GM23248 (cell line): ENCODE data around the gene TNFAIP8L1. TPM values are rescaled to one million over a fixed set of nuclear protein-coding genes. Genes with fewer than 3 reads are reported as not detected.

Experiments
- DNase-seq: peaks from one replicate; pipeline ENCODE4 v3.0.0-alpha.2; 2015
- H2AFZ ChIP-seq: fragments of 200-600 bp; sonication (generic); 2 replicates; pipeline ENCODE4 v1.6.1; 2016; ENCODE audit warnings: antibody characterized with exemption
- H3F3A ChIP-seq: fragments of 200-600 bp; sonication (generic); 2 replicates; pipeline ENCODE4 v1.6.1; 2016; ENCODE audit warnings: mild to moderate bottlenecking, antibody characterized with exemption, mixed run types; ENCODE audit not compliant: insufficient read depth
- H3K27ac ChIP-seq: fragments of 200-600 bp; sonication (generic); 2 replicates; pipeline ENCODE4 v1.5.1; 2016; ENCODE audit warnings: mild to moderate bottlenecking
- H3K27me3 ChIP-seq: fragments of 200-600 bp; sonication (generic); replicated peaks from 2 replicates; pipeline ENCODE4 v1.6.1; 2016; ENCODE audit warnings: mild to moderate bottlenecking; ENCODE audit not compliant: insufficient read depth
- H3K36me3 ChIP-seq: fragments of 200-600 bp; sonication (generic); 2 replicates; pipeline ENCODE4 v1.6.1; 2016; ENCODE audit warnings: low read depth, mild to moderate bottlenecking
- H3K4me1 ChIP-seq: fragments of 200-600 bp; sonication (generic); 2 replicates; pipeline ENCODE4 v1.6.1; 2016; ENCODE audit warnings: mild to moderate bottlenecking; ENCODE audit not compliant: insufficient read depth
- H3K4me2 ChIP-seq: fragments of 200-600 bp; sonication (generic); one replicate; pipeline ENCODE4 v1.6.1; 2016; ENCODE audit warnings: mild to moderate bottlenecking; ENCODE audit not compliant: unreplicated experiment
- H3K4me3 ChIP-seq: fragments of 200-600 bp; sonication (generic); 2 replicates; pipeline ENCODE4 v1.5.1; 2016; ENCODE audit warnings: mild to moderate bottlenecking
- H3K79me2 ChIP-seq: fragments of 200-600 bp; sonication (generic); 2 replicates; pipeline ENCODE4 v1.6.1; 2016; ENCODE audit warnings: mild to moderate bottlenecking; ENCODE audit not compliant: insufficient read depth
- H3K9ac ChIP-seq: fragments of 200-600 bp; sonication (generic); 2 replicates; pipeline ENCODE4 v1.6.1; 2016; ENCODE audit warnings: mild to moderate bottlenecking
- H3K9me2 ChIP-seq: fragments of 200-600 bp; sonication (generic); 2 replicates; pipeline ENCODE4 v1.6.1; 2016; ENCODE audit warnings: mixed run types, mild to moderate bottlenecking, moderate library complexity; ENCODE audit not compliant: insufficient read depth
- H3K9me3 ChIP-seq: fragments of 200-600 bp; sonication (generic); one replicate; pipeline ENCODE4 v1.6.1; 2017; ENCODE audit warnings: low read depth
- H4K20me1 ChIP-seq: fragments of 200-600 bp; sonication (generic); 2 replicates; pipeline ENCODE4 v1.6.0; 2016; ENCODE audit not compliant: insufficient read depth
- EZH2 ChIP-seq: fragments of 200-600 bp; sonication (generic); IDR thresholded peaks from 2 replicates; pipeline ENCODE4 v1.6.1; 2018; ENCODE audit warnings: antibody characterized with exemption, mild to moderate bottlenecking; ENCODE audit not compliant: insufficient read depth, poor library complexity, severe bottlenecking
- EZH2phosphoT487 ChIP-seq: fragments of 200-600 bp; sonication (generic); IDR thresholded peaks from 2 replicates; pipeline ENCODE4 v1.6.1; 2018; ENCODE audit warnings: antibody characterized with exemption, moderate library complexity, mild to moderate bottlenecking, low read depth; ENCODE audit not compliant: insufficient read depth
- WGBS, 2 experiments: methylation state at CpG; one replicate each; pipeline ENCODE4 v1.1.6; 2015 to 2017; ENCODE audit warnings: low lambda C conversion rate in 2 of 2, low coverage in 1 of 2; ENCODE audit errors: missing lambda C conversion rate in 2 of 2; 5-methylcytosine and 5-hydroxymethylcytosine counted together
- in situ Hi-C: fragments of 300-500 bp; cut with MboI; formaldehyde crosslinking; loops from 2 replicates; pipeline ENCODE4 v1.15.0; 2020
- polyA plus RNA-seq: library from polyadenylated mRNA; unstranded; fragments of >200 nt; fragmentation: Nextera tagmentation; extraction: Ambion mirVana; gene quantifications from 2 replicates; pipeline ENCODE4 v1.2.1, GENCODE V29; 2016
- total RNA-seq: library from RNA; depleted of rRNA; stranded (reverse); fragments of >200 nt; shearing (Covaris generic); gene quantifications from 2 replicates; pipeline ENCODE4 v1.2.3, GENCODE V29; 2014

Gene TNFAIP8L1
- total and polyA plus RNA-seq, 2 experiments from 2014 or later, result 0.86 to 2.0 TPM

DNA sequence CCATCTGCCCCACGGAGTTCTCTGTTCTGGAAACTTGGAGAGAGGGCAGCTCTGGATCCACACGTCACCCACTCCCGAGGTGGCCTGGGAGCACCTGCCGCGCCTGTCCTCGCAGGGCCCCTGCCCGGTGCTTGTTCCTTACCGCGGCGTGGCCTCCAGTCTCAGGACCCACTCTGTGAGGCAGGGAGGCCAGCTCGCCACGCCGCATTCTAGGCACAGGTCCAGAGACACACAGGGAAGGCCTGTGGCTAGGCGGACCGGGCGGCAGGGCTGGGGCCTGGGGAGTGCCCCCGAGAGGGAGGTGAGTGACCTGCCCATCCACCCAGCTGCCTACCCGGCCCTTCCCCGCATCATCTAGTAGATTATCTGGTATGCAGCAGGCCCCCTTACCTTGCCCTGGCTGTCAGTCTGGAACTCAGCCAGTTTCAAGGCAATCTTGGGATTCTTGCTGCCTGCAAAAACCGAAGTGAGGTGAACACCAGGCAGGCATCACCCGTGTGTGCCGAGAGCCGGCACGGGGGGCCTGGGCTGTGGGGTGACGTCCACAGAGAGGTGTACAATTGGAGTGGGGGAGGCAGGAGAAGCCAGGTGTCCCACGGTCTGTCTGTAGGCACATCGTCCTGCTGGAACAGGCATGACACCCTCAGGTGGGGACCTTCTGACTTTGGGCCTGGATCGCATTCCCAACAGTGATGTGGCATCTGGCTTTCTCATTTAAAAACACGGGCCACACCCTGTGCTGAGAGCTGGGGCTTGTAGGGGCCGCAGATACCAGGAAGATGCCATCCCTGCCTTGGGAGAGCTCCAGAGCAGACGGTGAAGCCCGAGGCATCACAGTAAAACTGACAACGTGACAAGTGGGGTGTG, 60.7 kb downstream of the TNFAIP8L1 start:
- H3K9ac ChIP-seq, result no peak overlapping the region
- no peak overlapping the region for H2AFZ ChIP-seq
- in situ Hi-C loops, result no loop called here
- no peak for TF ChIP-seq EZH2
- TF ChIP-seq EZH2phosphoT487, result no peak
- H4K20me1 ChIP-seq, result no peaks in the 10 kb centered on the region
- 87 to 91% methylated on average over 33 of the region's 33 CpGs for WGBS, 2 experiments
- peaks cover 17% of the 10 kb centered on the region for H3F3A ChIP-seq
- no peaks in the 10 kb centered on the region for H3K9me2 ChIP-seq
- H3K79me2 ChIP-seq, result no peaks in the 10 kb centered on the region
- peaks cover 13% of the 10 kb centered on the region for H3K4me1 ChIP-seq
- no peak overlapping the region for H3K4me3 ChIP-seq
- H3K4me2 ChIP-seq, result no peak overlapping the region
- peaks cover 15% of the 10 kb centered on the region for H3K36me3 ChIP-seq
- H3K27me3 ChIP-seq, result no peaks in the 10 kb centered on the region
- H3K9me3 ChIP-seq, result no peaks in the 10 kb centered on the region
- DNase-seq, result no peak
- H3K27ac ChIP-seq, result no peak overlapping the region

DNA sequence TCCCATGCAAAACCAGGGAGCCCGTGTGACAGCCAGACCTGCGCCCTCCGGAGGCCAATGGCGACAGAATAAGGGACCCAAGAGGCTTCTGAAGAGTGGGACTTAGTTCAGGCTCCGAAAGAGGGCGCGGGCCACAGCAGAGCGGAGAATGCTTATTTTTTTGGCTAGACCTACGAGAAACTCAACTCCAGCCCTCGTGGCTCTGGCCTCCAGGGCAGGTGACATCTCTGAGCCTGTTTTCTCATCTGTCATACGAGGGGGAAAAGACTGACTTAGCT, 61.3 kb downstream of the TNFAIP8L1 start:
- H4K20me1 ChIP-seq, result no peaks in the 10 kb centered on the region
- H3K4me1 ChIP-seq, result peaks cover 13% of the 10 kb centered on the region
- H3K9me3 ChIP-seq, result no peaks in the 10 kb centered on the region
- H2AFZ ChIP-seq, result no peak overlapping the region
- no peak overlapping the region for H3K4me2 ChIP-seq
- no peak for TF ChIP-seq EZH2
- TF ChIP-seq EZH2phosphoT487, result no peak
- no peaks in the 10 kb centered on the region for H3K9me2 ChIP-seq
- H3K36me3 ChIP-seq, result peaks cover 11% of the 10 kb centered on the region
- DNase-seq, result no peak
- 90 to 91% methylated on average over 11 of the region's 11 CpGs for WGBS, 2 experiments
- no peak overlapping the region for H3K27ac ChIP-seq
- in situ Hi-C loops, result no loop called here
- no peaks in the 10 kb centered on the region for H3K79me2 ChIP-seq
- H3K9ac ChIP-seq, result no peak overlapping the region
- peaks cover 17% of the 10 kb centered on the region for H3F3A ChIP-seq
- no peak overlapping the region for H3K4me3 ChIP-seq
- H3K27me3 ChIP-seq, result no peaks in the 10 kb centered on the region

DNA sequence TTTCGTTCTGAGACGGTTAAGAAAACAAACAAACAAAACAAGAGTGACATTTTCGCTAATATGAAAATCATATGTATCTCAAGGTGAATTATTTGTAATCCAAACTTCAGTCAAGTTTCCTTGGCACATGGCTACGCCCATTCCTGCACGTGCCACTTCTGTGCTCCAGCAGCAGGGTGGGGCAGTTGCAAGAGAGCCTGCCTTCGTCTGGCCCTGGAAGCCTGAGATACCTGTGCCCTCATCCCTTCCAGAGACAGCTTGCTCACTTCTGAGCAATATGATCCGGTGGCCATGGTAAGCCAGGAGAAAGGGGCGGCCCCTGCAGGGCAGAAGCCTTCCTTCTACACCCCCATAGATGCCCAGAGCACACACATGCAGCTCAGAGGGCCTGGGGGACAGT, 62.2 kb downstream of the TNFAIP8L1 start:
- Histone ChIP-seq H3K27ac (no peak overlapping the region), H3K36me3 (peaks cover 11% of the 10 kb centered on the region), H3K4me2 (no peak overlapping the region), H3K79me2 (0 out of 2 replicates have a peak, but pooled peaks cover under 1% of the 10 kb centered on the region), H3F3A (peaks cover 10% of the 10 kb centered on the region), H2AFZ (no peak overlapping the region), H3K9ac (no peak overlapping the region), H3K4me3 (no peak overlapping the region), H4K20me1 (no peaks in the 10 kb centered on the region), H3K9me3 (no peaks in the 10 kb centered on the region), H3K27me3 (no peaks in the 10 kb centered on the region), H3K4me1 (peaks cover 8% of the 10 kb centered on the region), H3K9me2 (no peaks in the 10 kb centered on the region)
- DNase-seq, result no peak
- WGBS, 2 experiments, result 86 to 91% methylated on average over 8 of the region's 8 CpGs
- in situ Hi-C loops, result no loop called here
- TF ChIP-seq EZH2, result no peak
- TF ChIP-seq EZH2phosphoT487, result no peak

DNA sequence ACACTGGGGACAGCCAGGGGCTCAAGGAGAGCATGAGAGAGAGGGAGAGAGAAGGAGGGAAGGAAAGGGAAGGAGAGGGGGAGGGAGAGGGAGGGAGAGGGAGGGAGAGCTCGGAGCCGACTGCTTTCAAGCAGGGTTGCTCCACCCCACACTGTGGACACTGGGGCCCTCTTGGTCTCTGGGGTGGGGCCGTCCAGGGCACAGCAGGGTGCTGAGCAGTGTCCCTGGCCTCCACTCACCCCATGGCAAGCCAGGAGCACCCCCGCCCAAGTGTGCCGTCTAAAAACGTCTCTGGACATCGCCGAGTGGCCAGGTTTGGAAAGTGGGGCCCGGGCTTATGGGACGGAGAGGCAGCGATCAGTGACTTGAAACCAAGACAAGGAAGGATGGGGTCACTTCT, 63.4 kb downstream of the TNFAIP8L1 start:
- H3K4me1 ChIP-seq, result peaks cover 2% of the 10 kb centered on the region
- in situ Hi-C loops, result no loop called here
- TF ChIP-seq EZH2 (no peak), EZH2phosphoT487 (no peak)
- H3K36me3 ChIP-seq, result peaks cover 11% of the 10 kb centered on the region
- H3F3A ChIP-seq, result no peaks in the 10 kb centered on the region
- no peak overlapping the region for H3K27ac ChIP-seq
- no peaks in the 10 kb centered on the region for H3K9me3 ChIP-seq
- no peaks in the 10 kb centered on the region for H4K20me1 ChIP-seq
- no peak overlapping the region for H3K4me3 ChIP-seq
- 88 to 92% methylated on average over 9 to 11 of the region's 11 CpGs for WGBS, 2 experiments
- H3K4me2 ChIP-seq, result no peak overlapping the region
- H3K9ac ChIP-seq, result no peak overlapping the region
- no peak overlapping the region for H2AFZ ChIP-seq
- DNase-seq, result no peak
- H3K9me2 ChIP-seq, result no peaks in the 10 kb centered on the region
- 0 out of 2 replicates have a peak, but pooled peaks cover 9% of the 10 kb centered on the region for H3K79me2 ChIP-seq
- no peaks in the 10 kb centered on the region for H3K27me3 ChIP-seq
